HAP-1 (cell line): ENCODE results near the gene EPAS1.

ENCODE experiments used
- DNase-seq, 2 experiments: peaks; one replicate each; pipeline ENCODE4 v3.0.0-alpha.2; 2016 to 2020; ENCODE audit warnings: low spot score in 2 of 2
- H3K27me3 ChIP-seq: fragments of 250-450 bp; sonication (Bioruptor Pico); 2 replicates; pipeline ENCODE4 v1.5.1; 2020; ENCODE audit warnings: low read depth, mild to moderate bottlenecking, moderate library complexity
- H3K36me3 ChIP-seq: fragments of 250-450 bp; sonication (Bioruptor Pico); replicated peaks from 2 replicates; pipeline ENCODE4 v1.5.1; 2020; ENCODE audit warnings: mild to moderate bottlenecking
- H3K4me1 ChIP-seq: fragments of 250-450 bp; sonication (Bioruptor Pico); 2 replicates; pipeline ENCODE4 v1.5.1; 2020; ENCODE audit warnings: mild to moderate bottlenecking
- H3K4me3 ChIP-seq: fragments of 250-450 bp; sonication (Bioruptor Pico); 2 replicates; pipeline ENCODE4 v1.5.1; 2020; ENCODE audit warnings: mild to moderate bottlenecking, moderate library complexity
- H3K9me3 ChIP-seq: fragments of 250-450 bp; sonication (Bioruptor Pico); 2 replicates; pipeline ENCODE4 v1.5.1; 2020; ENCODE audit warnings: mild to moderate bottlenecking, moderate library complexity
- in situ Hi-C: fragments of 300-500 bp; cut with MboI; formaldehyde crosslinking; loops from 3 replicates; pipeline ENCODE4 v1.14.3; 2020; ENCODE audit warnings: low sequenced_read_pairs, inconsistent platforms, mixed read lengths

EPAS1 gene

GRCh38 chr2:46300406-46300832, 3.2 kb downstream of the EPAS1 start:
- Histone ChIP-seq H3K4me3 (no peak overlapping the region), H3K4me1 (peaks cover 15% of the 10 kb centered on the region), H3K36me3 (no peaks in the 10 kb centered on the region), H3K9me3 (no peaks in the 10 kb centered on the region), H3K27me3 (peaks cover 67% of the 10 kb centered on the region)
- in situ Hi-C loops = no loop called here
- no peak for DNase-seq

- peaks cover 12% of the 10 kb centered on the region for H3K4me1 ChIP-seq
- H3K9me3 ChIP-seq = no peaks in the 10 kb centered on the region
- no peaks in the 10 kb centered on the region for H3K36me3 ChIP-seq
- no peak overlapping the region for H3K4me3 ChIP-seq
- peaks cover 67% of the 10 kb centered on the region for H3K27me3 ChIP-seq
- no peak for DNase-seq
- in situ Hi-C loops = no loop called here
Measured at GRCh38 chr2:46302005-46302695, 4.9 kb downstream of the EPAS1 start.

- Histone ChIP-seq H3K27me3 (peaks cover 58% of the 10 kb centered on the region), H3K9me3 (no peaks in the 10 kb centered on the region), H3K4me3 (no peak overlapping the region), H3K36me3 (no peaks in the 10 kb centered on the region), H3K4me1 (peaks cover 9% of the 10 kb centered on the region)
- in situ Hi-C loops = no loop called here
- DNase-seq = no peak
Measured at GRCh38 chr2:46303233-46303632, 6.0 kb downstream of the EPAS1 start.

GRCh38 chr2:46303822-46304221, 6.6 kb downstream of the EPAS1 start:
- Histone ChIP-seq H3K4me3 (no peak overlapping the region), H3K27me3 (peaks cover 52% of the 10 kb centered on the region), H3K4me1 (peaks cover 6% of the 10 kb centered on the region; the same call in 1 of the 2 replicates), H3K9me3 (no peaks in the 10 kb centered on the region), H3K36me3 (no peaks in the 10 kb centered on the region)
- in situ Hi-C loops = no loop called here
- DNase-seq = no peak

GRCh38 chr2:46304635-46305034, 7.4 kb downstream of the EPAS1 start:
- no peak overlapping the region for H3K4me3 ChIP-seq
- no peaks in the 10 kb centered on the region for H3K4me1 ChIP-seq
- no peaks in the 10 kb centered on the region for H3K36me3 ChIP-seq
- DNase-seq = no peak
- H3K27me3 ChIP-seq = peaks cover 44% of the 10 kb centered on the region
- H3K9me3 ChIP-seq = no peaks in the 10 kb centered on the region
- in situ Hi-C loops = no loop called here

GRCh38 chr2:46305187-46305586, 8.0 kb downstream of the EPAS1 start:
- DNase-seq = no peak
- Histone ChIP-seq H3K4me3 (no peak overlapping the region), H3K4me1 (no peaks in the 10 kb centered on the region), H3K36me3 (no peaks in the 10 kb centered on the region), H3K9me3 (no peaks in the 10 kb centered on the region), H3K27me3 (peaks cover 39% of the 10 kb centered on the region)
- in situ Hi-C loops = no loop called here

GRCh38 chr2:46305767-46306166, 8.6 kb downstream of the EPAS1 start:
- H3K4me1 ChIP-seq = no peaks in the 10 kb centered on the region
- no peaks in the 10 kb centered on the region for H3K9me3 ChIP-seq
- H3K36me3 ChIP-seq = no peaks in the 10 kb centered on the region
- peaks cover 33% of the 10 kb centered on the region for H3K27me3 ChIP-seq
- no peak overlapping the region for H3K4me3 ChIP-seq
- no peak for DNase-seq
- in situ Hi-C loops = no loop called here

GRCh38 chr2:46306330-46306751, 9.1 kb downstream of the EPAS1 start:
- Histone ChIP-seq H3K4me1 (no peaks in the 10 kb centered on the region), H3K36me3 (no peaks in the 10 kb centered on the region), H3K27me3 (peaks cover 28% of the 10 kb centered on the region), H3K9me3 (no peaks in the 10 kb centered on the region), H3K4me3 (no peak overlapping the region)
- in situ Hi-C loops = no loop called here
- DNase-seq = no peak

GRCh38 chr2:46306988-46307655, 9.9 kb downstream of the EPAS1 start:
- in situ Hi-C loops = no loop called here
- Histone ChIP-seq H3K4me3 (no peak overlapping the region), H3K36me3 (no peaks in the 10 kb centered on the region), H3K9me3 (no peaks in the 10 kb centered on the region), H3K4me1 (no peaks in the 10 kb centered on the region), H3K27me3 (peaks cover 23% of the 10 kb centered on the region)
- no peak for DNase-seq

GRCh38 chr2:46308081-46308480, 10.9 kb downstream of the EPAS1 start:
- Histone ChIP-seq H3K27me3 (peaks cover 16% of the 10 kb centered on the region), H3K9me3 (no peaks in the 10 kb centered on the region), H3K4me1 (no peaks in the 10 kb centered on the region), H3K4me3 (no peak overlapping the region), H3K36me3 (no peaks in the 10 kb centered on the region)
- in situ Hi-C loops = no loop called here
- no peak for DNase-seq

GRCh38 chr2:46308629-46309028, 11.4 kb downstream of the EPAS1 start:
- H3K9me3 ChIP-seq = no peaks in the 10 kb centered on the region
- H3K4me3 ChIP-seq = no peak overlapping the region
- peaks cover 11% of the 10 kb centered on the region for H3K27me3 ChIP-seq
- no peak for DNase-seq
- in situ Hi-C loops = no loop called here
- no peaks in the 10 kb centered on the region for H3K4me1 ChIP-seq
- H3K36me3 ChIP-seq = no peaks in the 10 kb centered on the region

GRCh38 chr2:46309052-46309953, 12.1 kb downstream of the EPAS1 start:
- no peaks in the 10 kb centered on the region for H3K9me3 ChIP-seq
- H3K27me3 ChIP-seq = peaks cover 6% of the 10 kb centered on the region
- no peak for DNase-seq
- no peaks in the 10 kb centered on the region for H3K4me1 ChIP-seq
- in situ Hi-C loops = no loop called here
- H3K4me3 ChIP-seq = no peak overlapping the region
- H3K36me3 ChIP-seq = no peaks in the 10 kb centered on the region

- no peak for DNase-seq
- Histone ChIP-seq H3K36me3 (no peaks in the 10 kb centered on the region), H3K4me3 (no peak overlapping the region), H3K27me3 (no peaks in the 10 kb centered on the region; the same call in none of the 2 replicates), H3K9me3 (no peaks in the 10 kb centered on the region), H3K4me1 (no peaks in the 10 kb centered on the region)
- in situ Hi-C loops = no loop called here
Measured at GRCh38 chr2:46310446-46310845, 13.2 kb downstream of the EPAS1 start.
